Brain microvascular endothelial cell (primary cell): Measurements from ENCODE around the gene FCGR3A.
"Not testable (repeated sequence)": the region's sequence is repeated elsewhere in the genome, so short reads cannot be mapped to it uniquely, and the experiment has no call there.

Source experiments
- DNase-seq: peaks from one replicate; pipeline ENCODE4 v3.0.0-alpha.2; 2020
- H3K27ac ChIP-seq: fragments of 250-450 bp; sonication (Bioruptor Pico); 2 replicates; pipeline ENCODE4 v1.5.1; 2020; ENCODE audit warnings: mild to moderate bottlenecking, moderate library complexity
- H3K27me3 ChIP-seq: fragments of 250-450 bp; sonication (Bioruptor Pico); replicated peaks from 2 replicates; pipeline ENCODE4 v1.5.1; 2020; ENCODE audit warnings: mild to moderate bottlenecking
- H3K36me3 ChIP-seq: fragments of 250-450 bp; sonication (Bioruptor Pico); replicated peaks from 2 replicates; pipeline ENCODE4 v1.5.1; 2020; ENCODE audit warnings: mild to moderate bottlenecking
- H3K4me3 ChIP-seq: 2 replicates; pipeline ENCODE4 v1.5.1; 2011; ENCODE audit warnings: low read depth, mild to moderate bottlenecking, control low read depth, low read length, moderate library complexity
- CTCF ChIP-seq: IDR thresholded peaks from 2 replicates; pipeline ENCODE4 v1.5.1; 2011; ENCODE audit warnings: low read depth, mild to moderate bottlenecking, moderate library complexity, low read length, control low read depth, inconsistent platforms; ENCODE audit errors: missing control alignments
- in situ Hi-C: cut with HindIII; loops from 2 replicates; pipeline ENCODE4 v1.10.0; 2017; ENCODE audit warnings: low sequenced_read_pairs, low pct_ligation_motif_present

Gene FCGR3A

GRCh38 chr1:161547995-161548741, 1.4 kb downstream of the FCGR3A start:
- H3K4me3 ChIP-seq, DNase-seq, H3K36me3 ChIP-seq, H3K27me3 ChIP-seq, in situ Hi-C loops, H3K27ac ChIP-seq: not testable (repeated sequence)

GRCh38 chr1:161545005-161545731, 4.5 kb downstream of the FCGR3A start:
- H3K27ac ChIP-seq, DNase-seq, H3K27me3 ChIP-seq, in situ Hi-C loops, H3K4me3 ChIP-seq, H3K36me3 ChIP-seq: not testable (repeated sequence)

- H3K4me3 ChIP-seq, H3K36me3 ChIP-seq, H3K27me3 ChIP-seq, in situ Hi-C loops, H3K27ac ChIP-seq, DNase-seq: not testable (repeated sequence)
These were observed 6.5 kb downstream of the FCGR3A start for GRCh38 chr1:161543125-161543524.

- H3K4me3 ChIP-seq, H3K27me3 ChIP-seq, H3K36me3 ChIP-seq, H3K27ac ChIP-seq, DNase-seq, in situ Hi-C loops: not testable (repeated sequence)
These were observed 7.5 kb downstream of the FCGR3A start for GRCh38 chr1:161542091-161542559.

- DNase-seq, H3K36me3 ChIP-seq, in situ Hi-C loops, H3K27me3 ChIP-seq, H3K27ac ChIP-seq, H3K4me3 ChIP-seq: not testable (repeated sequence)
These were observed 9.1 kb downstream of the FCGR3A start for GRCh38 chr1:161540570-161540960.

- peak overlapping the region; percentile 31 for H3K27ac ChIP-seq
- H3K36me3 ChIP-seq, in situ Hi-C loops: not testable (repeated sequence)
These were observed 9.7 kb downstream of the FCGR3A start for GRCh38 chr1:161539731-161540569.

GRCh38 chr1:161538925-161539479, 10.6 kb downstream of the FCGR3A start:
- H3K4me3 ChIP-seq: peak overlapping the region; percentile 75
- H3K27ac ChIP-seq, in situ Hi-C loops, DNase-seq, H3K27me3 ChIP-seq, H3K36me3 ChIP-seq: not testable (repeated sequence)

More at GRCh38 chr1:161539731-161540569, 9.7 kb downstream of the FCGR3A start:
- H3K27me3 ChIP-seq: not testable (repeated sequence)
- H3K4me3 ChIP-seq: peak overlapping the region; percentile 75
- DNase-seq: peak; percentile 86
- peak; percentile 17 for TF ChIP-seq CTCF

GRCh38 chr1:161537068-161537669, 12.4 kb downstream of the FCGR3A start:
- H3K4me3 ChIP-seq, H3K36me3 ChIP-seq, H3K27me3 ChIP-seq, H3K27ac ChIP-seq, DNase-seq, in situ Hi-C loops: not testable (repeated sequence)

- H3K27ac ChIP-seq: not testable (repeated sequence)
These were observed 16.7 kb downstream of the FCGR3A start for GRCh38 chr1:161532644-161533567.

More at GRCh38 chr1:161532644-161533567, 16.7 kb downstream of the FCGR3A start:
- DNase-seq, H3K36me3 ChIP-seq, H3K27me3 ChIP-seq, in situ Hi-C loops: not testable (repeated sequence)
- H3K4me3 ChIP-seq: peak overlapping the region; percentile 3
